Left lobe of liver (tissue), 2 donors: ENCODE data around the gene CAPNS1. TPM values are rescaled to one million over a fixed set of nuclear protein-coding genes. Genes with fewer than 3 reads are reported as not detected.

Source experiments
- ATAC-seq: fragments of 200-7000 bp; cut with Tn5 transposase; one replicate; pipeline ENCODE4 v1.9.1; 2020; ENCODE audit warnings: mild to moderate bottlenecking, moderate library complexity
- DNase-seq: peaks from one replicate; pipeline ENCODE4 v3.0.0-alpha.2; 2020; ENCODE audit warnings: low spot score
- total RNA-seq: library from RNA; stranded (reverse); gene quantifications from one replicate; pipeline ENCODE4 v1.2.1, GENCODE V29; 2021
- donor health status: DM: no; HTN: no; CAD: no; lungs with moderate emphysema.
- donor health status: DM: no; HTN: yes; CAD: no.

Gene CAPNS1
- total RNA-seq: 168 TPM

DNA sequence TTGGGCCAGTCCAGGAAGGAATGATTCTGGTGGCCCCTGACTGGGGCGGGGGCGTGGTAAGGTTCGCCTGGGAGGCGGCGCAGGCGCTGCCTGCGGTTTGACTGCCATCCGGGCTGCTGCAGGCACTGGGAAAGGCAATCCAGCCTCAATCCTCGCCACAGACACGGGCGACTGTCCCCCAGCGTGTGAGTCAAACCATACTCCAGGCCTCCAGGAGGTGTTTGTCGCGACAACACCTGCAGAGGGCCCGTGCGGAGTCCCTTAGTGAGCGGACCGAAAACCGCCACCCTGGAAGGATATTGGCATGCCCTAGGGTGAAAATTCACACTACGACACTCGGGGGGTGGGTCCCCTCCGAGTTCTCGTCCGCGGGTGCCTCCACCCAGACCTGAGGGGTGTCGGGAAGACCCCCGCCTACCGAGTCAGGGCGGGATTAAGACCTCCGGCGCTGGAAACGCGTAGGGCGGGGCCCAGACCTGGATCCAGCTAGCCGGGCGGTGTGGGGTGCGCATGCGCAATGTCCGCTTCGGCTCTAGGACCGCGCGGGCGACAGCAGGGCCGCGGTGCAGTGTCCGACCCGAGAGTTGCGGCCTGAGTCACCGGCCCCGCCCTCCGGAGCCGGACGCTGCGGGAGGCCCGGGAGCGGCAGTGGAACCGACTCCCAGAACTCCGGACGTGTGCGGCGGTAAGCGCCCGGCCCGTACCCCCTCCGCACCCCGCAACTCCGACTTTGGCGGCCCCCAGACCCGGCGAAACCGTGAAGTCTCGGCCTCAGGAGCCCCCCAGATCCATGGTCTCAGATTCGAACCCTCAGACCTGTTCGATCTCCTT lies at the start of gene CAPNS1:
CAPNS1 (plus strand) TSS at position 594 of the 831 bp plus-strand sequence. CDS start 946 bp downstream, outside the sequence.
- peak; percentile 86 for ATAC-seq
- DNase-seq: peak; percentile 98

- DNase-seq (no peak), ATAC-seq (no peak)
These were observed 48.8 kb upstream of the CAPNS1 start for GRCh38 chr19:36090910-36091695.

- DNase-seq (no peak), ATAC-seq (no peak)
These were observed 47.3 kb upstream of the CAPNS1 start for GRCh38 chr19:36092566-36092965.

- no peak for ATAC-seq
These were observed 46.7 kb upstream of the CAPNS1 start for GRCh38 chr19:36093146-36093662.

DNA sequence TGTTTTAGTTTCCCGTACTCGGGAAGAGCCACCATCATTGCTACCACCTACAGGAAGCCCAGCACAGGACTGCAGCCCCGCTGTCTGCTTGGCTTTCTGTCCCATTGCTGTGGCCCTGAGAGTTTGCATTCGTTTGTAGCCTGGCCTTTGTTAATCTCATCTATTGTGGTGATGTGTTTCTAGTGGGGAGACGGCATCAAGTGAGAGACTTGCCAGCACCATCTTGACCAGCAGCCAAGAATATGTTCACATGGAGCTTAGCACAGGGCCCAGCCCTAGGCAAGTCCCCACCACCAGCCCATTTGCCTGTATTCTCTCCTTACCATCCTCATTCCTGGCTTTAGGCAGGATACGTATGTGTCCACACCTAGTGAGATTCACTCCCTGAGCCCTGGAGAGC lies 46.2 kb upstream of the CAPNS1 start:
- DNase-seq (no peak), ATAC-seq (no peak)

More at GRCh38 chr19:36093146-36093662, 46.7 kb upstream of the CAPNS1 start:
- DNase-seq: no peak

DNA sequence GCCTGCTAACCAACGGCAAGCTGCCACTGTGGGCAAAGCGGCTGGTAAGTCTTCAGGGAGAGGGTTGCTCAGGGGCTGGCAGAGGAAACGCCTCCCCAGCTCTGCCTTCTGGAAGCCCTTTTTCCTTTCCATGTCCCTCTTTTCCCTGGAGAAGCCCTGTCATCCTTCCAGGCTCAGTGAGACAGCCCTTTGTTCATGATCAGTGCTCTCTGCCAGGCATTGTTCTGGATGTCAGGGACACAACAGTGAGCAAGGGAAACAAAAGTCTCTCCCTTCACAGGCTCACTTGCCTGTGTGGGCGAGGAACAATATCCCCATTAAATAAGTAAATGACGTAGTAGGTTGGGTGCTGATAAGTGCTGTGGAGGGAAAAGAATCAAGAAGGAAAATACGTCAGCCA lies 42.8 kb upstream of the CAPNS1 start:
- DNase-seq: no peak
- no peak for ATAC-seq

DNA sequence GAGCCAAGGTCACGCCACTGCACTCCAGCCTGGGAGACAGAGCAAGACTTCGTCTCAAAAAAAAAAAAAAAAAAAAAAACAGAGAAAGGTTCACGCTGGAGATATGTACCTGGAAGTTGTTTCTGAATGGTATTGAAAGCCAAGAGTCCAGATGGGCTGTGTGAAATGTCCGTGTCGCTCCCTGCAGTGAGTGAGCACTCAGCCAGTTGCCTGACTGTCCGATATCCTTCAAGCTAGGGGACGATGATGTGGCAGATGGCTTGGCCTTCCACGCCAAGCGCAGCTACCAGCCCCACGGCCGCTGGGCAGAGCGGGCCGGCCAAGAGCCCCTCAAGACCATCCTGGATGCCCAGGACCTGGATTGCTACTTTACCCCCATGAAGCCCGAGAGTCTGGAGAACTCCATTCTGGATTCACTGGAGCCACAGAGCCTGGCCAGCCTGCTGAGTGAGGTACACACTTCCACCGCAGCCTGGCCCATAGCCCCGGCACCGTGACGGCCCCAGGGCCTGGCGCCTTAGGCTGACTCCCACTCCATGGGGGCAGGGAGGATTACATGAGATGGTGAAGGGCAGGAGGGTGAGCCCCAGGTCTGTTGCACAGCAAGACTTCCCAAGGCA lies 40.6 kb upstream of the CAPNS1 start:
- ATAC-seq: no peak

DNA sequence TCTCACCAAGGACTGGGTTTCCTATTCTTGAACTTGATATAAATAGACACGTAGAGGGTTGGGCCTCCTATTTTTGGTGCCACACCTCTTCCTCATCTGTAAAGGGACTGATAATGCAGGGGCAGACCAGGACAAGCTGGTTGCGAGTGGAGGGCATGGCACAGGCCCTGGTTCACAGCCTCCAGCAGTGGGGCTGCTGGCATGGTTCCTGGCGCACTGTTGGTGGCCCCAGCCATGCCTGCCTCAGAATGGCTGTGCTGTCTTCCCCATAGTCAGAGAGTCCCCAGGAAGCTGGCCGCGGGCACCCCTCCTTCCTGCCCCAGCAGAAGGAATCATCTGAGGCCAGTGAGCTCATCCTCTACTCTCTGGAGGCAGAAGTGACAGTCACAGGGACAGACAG lies 39.4 kb upstream of the CAPNS1 start:
- DNase-seq: no peak
- ATAC-seq: peak; percentile 13

More for the DNA sequence above, 40.6 kb upstream of the CAPNS1 start:
- DNase-seq: no peak

DNA sequence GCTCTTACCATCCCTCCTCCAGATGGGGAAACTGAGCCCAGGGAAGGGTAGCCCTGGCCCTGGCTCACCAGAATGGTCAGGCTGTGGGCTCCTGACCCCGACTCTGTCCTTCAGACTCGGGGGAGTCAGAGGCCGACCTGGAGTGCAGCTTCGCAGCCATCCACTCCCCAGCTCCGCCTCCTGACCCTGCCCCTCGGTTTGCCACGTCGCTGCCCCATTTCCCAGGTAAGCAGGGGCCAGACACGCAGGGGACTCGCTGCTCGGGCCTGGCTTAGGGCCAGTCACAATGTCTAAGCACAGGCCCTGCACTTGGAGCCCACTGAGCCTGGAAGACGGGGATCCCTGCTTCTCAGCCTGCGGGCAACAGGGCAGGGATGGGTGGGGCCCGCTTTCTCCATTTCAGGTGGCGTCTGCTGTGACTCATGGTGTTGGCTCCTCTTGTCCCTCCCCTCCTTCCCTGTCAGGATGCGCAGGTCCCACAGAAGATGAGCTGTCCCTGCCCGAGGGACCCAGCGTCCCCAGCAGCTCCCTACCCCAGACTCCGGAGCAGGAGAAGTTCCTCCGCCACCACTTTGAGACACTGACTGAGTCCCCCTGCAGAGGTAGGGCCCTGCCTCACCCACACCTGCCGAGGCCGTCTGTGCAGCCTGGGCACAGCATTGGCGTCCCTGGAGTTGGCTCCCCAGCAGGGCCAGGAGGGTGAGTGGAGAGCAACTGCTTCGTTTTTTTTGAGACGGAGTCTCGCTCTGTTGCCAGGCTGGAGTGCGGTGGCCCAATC lies 38.1 kb upstream of the CAPNS1 start:
- DNase-seq: no peak
- no peak for ATAC-seq

GRCh38 chr19:36103040-36103626 lies 36.7 kb upstream of the CAPNS1 start:
- ATAC-seq: no peak
- DNase-seq: no peak

DNA sequence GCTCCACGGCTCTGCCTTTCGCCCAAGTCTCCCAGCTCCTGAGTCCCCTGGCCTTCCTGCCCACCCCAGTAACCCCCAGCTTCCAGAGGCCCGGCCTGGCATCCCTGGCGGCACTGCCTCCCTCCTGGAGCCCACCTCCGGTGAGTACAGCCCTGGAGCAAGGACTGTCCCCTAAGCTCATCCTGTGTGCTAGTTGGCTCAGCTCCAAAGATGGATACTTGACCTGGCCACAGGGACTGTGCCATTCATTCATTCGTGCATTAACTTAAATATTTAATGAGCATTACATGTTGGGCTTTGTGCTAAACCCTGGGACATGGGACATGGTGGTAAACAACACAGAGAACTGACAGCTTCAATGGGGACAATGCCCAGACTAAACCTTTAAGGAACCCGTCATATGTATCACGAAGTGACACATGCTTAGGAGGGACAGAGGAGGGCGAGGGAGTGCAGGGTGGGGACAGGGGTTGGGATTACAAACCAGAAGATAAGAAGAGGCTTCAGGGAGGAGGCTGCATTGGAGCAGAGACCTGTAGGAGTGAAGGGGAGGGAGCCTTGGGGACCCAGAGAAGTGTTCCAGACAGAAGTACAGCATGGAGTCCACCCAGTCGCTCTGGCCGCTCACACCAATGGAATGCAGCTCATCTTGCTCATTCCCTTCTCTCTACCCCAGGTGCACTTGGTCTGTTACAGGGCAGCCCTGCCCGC lies 35.9 kb upstream of the CAPNS1 start:
- DNase-seq: no peak
- no peak for ATAC-seq

DNA sequence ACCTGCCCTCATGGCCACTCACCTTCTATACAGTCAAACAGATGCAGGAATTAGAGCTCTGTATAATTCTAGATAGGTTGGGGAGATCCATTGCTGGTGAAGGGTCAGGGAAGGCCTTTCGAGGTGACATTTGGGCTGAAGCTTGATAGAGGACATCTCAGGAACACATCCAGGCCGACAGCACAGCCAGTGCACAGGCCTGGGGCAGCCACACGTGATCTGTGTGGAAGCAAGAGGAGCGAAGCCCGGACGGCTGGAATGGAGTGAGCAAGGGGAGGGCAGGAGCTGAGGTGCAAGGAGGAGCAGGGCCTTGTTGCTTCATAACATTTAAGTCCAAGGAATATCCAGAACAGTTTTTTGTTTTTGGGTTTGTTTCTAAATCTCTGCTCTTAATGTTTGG lies 33.4 kb upstream of the CAPNS1 start:
- ATAC-seq (no peak), DNase-seq (no peak)

DNA sequence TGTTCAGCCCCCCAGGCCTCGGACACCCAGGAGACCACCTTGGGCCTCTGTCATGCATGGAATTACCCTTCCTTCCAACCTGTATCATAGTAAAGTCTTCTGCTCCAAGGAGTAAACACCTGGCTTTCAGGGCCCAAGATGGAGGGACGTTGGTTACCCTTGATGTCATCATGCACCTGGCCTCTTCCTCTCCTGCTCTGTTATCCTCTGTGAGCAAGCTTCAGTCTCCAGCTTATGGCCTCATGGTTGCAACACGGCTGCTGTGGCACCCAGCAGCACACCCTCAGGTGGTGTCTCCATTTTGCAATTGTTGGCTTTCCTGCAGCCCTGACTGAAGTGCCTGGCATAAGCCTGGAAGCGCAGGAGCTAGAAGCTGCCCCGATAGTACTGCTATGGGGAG lies 32.9 kb upstream of the CAPNS1 start:
- ATAC-seq (no peak), DNase-seq (no peak)

- no peak for ATAC-seq
- DNase-seq: no peak
These were observed 31.2 kb upstream of the CAPNS1 start for GRCh38 chr19:36108684-36109083.

- DNase-seq (no peak), ATAC-seq (no peak)
These were observed 29.2 kb upstream of the CAPNS1 start, which contains the start of gene OVOL3 for GRCh38 chr19:36110487-36111199. OVOL3 (plus strand) TSS chr19:36111143; CDS start chr19:36111203, 60 bp downstream.

GRCh38 chr19:36111200-36111539 lies 28.7 kb upstream of the CAPNS1 start:
- DNase-seq (no peak), ATAC-seq (no peak)

GRCh38 chr19:36112678-36113077 lies 27.2 kb upstream of the CAPNS1 start:
- no peak for DNase-seq
- no peak for ATAC-seq

DNA sequence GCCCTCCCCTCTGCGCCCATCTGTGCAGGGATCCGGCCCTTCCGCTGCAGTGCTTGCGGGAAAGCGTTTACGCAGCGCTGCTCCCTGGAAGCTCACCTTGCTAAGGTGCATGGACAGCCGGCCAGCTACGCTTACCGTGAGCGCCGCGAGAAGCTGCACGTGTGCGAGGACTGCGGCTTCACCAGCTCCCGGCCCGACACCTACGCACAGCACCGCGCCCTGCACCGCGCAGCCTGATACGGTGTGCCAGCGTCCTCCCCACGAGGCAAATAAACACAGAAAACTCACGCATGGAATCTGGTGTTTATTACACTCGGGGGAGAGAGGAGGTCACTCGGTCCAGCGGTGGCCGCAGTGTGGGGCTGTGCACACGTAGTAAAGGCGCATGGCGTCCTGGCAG lies 26.4 kb upstream of the CAPNS1 start:
- DNase-seq: no peak
- no peak for ATAC-seq
